GM12878 (cell line): ENCODE results near the gene COL4A1. TPM values are rescaled to one million over a fixed set of nuclear protein-coding genes. Genes with fewer than 3 reads are reported as not detected.

Experiments used
- ATAC-seq: fragments of 200-7000 bp; cut with Tn5 transposase; 3 replicates; pipeline ENCODE4 v1.9.1; 2020; ENCODE audit warnings: mild to moderate bottlenecking, moderate library complexity
- BruUV-seq: library from RNA; stranded (reverse); fragments of 400-500 nt; replicated peaks from 2 replicates; lab custom pipeline; 2021; lab: Mats Ljungman, UMichigan
- CTCF ChIA-PET: fragments of 300-600 bp; sonication (Branson Sonifier 250); formaldehyde crosslinking; extraction: SDS; loops from one replicate; lab custom pipeline; 2021; ENCODE audit warnings: inconsistent platforms; lab: Yijun Ruan, JAX
- POLR2A ChIA-PET: fragments of 350-600 bp; formaldehyde crosslinking; extraction: SDS; loops from one replicate; lab custom pipeline; 2021; ENCODE audit warnings: inconsistent platforms; lab: Charles Lee
- RAD21 ChIA-PET: fragments of 300-600 bp; sonication (Branson Sonifier 250); formaldehyde crosslinking; loops from one replicate; lab custom pipeline; 2023; ENCODE audit warnings: antibody characterized with exemption; ENCODE audit not compliant: unreplicated experiment; lab: Charles Lee
- SMC1A ChIA-PET: fragments of 300-600 bp; sonication (Branson Sonifier 250); formaldehyde crosslinking; loops from one replicate; lab custom pipeline; 2023; ENCODE audit not compliant: unreplicated experiment, uncharacterized antibody; lab: Charles Lee
- DNase-seq: peaks from one replicate; pipeline ENCODE4 v3.0.0-alpha.2; 2011; ENCODE audit warnings: low read depth, low spot score
- FAIRE-seq: peaks from 3 replicates; lab custom pipeline; 2011; peaks lifted over from hg19 to GRCh38; lab: Jason Lieb, UNC
- H2AFZ ChIP-seq: 2 replicates; pipeline ENCODE4 v1.6.0; 2011; ENCODE audit warnings: low read depth, low read length, control low read depth; ENCODE audit not compliant: control insufficient read depth
- H3K27ac ChIP-seq: 2 replicates; pipeline ENCODE4 v1.5.1; 2011; ENCODE audit warnings: control low read depth; ENCODE audit not compliant: control insufficient read depth, insufficient read depth
- H3K27me3 ChIP-seq, 2 experiments: replicated peaks in 1 of 2; 2 replicates each; pipeline versions ENCODE4 v1.6.0 to v1.6.1; 2011; ENCODE audit warnings: low read length in 1 of 2; ENCODE audit not compliant: control insufficient read depth in 2 of 2, insufficient read depth in 2 of 2
- H3K36me3 ChIP-seq, 2 experiments: 2 replicates each; pipeline ENCODE4 v1.5.1; 2011; ENCODE audit warnings: low read length in 1 of 2; ENCODE audit not compliant: control insufficient read depth in 2 of 2, insufficient read depth in 2 of 2
- H3K4me1 ChIP-seq: 2 replicates; pipeline ENCODE4 v1.6.1; 2011; ENCODE audit warnings: mild to moderate bottlenecking, low read length, moderate library complexity, mixed read lengths; ENCODE audit not compliant: control insufficient read depth, insufficient read depth
- H3K4me2 ChIP-seq: 2 replicates; pipeline ENCODE4 v1.6.0; 2011; ENCODE audit warnings: control low read depth; ENCODE audit not compliant: control insufficient read depth, insufficient read depth
- H3K4me3 ChIP-seq: fragments of 200-600 bp; sonication (generic); 2 replicates; pipeline ENCODE4 v1.5.1; 2016
- H3K79me2 ChIP-seq: 2 replicates; pipeline ENCODE4 v1.6.0; 2011; ENCODE audit warnings: low read length; ENCODE audit not compliant: control insufficient read depth, insufficient read depth
- H3K9ac ChIP-seq: 2 replicates; pipeline ENCODE4 v1.8.0; 2011; ENCODE audit warnings: low read length, control low read depth, mixed read lengths; ENCODE audit not compliant: control insufficient read depth, insufficient read depth
- H3K9me3 ChIP-seq: replicated peaks from 3 replicates; pipeline ENCODE4 v1.5.1; 2011; ENCODE audit warnings: mild to moderate bottlenecking, low read length; ENCODE audit not compliant: control insufficient read depth, insufficient read depth
- H4K20me1 ChIP-seq: 2 replicates; pipeline ENCODE4 v1.6.0; 2011; ENCODE audit not compliant: control insufficient read depth, insufficient read depth
- EED ChIP-seq: sonication (generic); IDR thresholded peaks from 2 replicates; pipeline ENCODE4 v1.6.1; 2016; ENCODE audit warnings: antibody characterized with exemption, low read depth
- HDAC6 ChIP-seq: fragments of 200-600 bp; sonication (generic); IDR thresholded peaks from one replicate; pipeline ENCODE4 v1.8.0; 2017; ENCODE audit warnings: antibody characterized with exemption; ENCODE audit not compliant: unreplicated experiment
- IRF4 ChIP-seq: IDR thresholded peaks from 2 replicates; pipeline ENCODE4 v1.6.1; 2011; ENCODE audit warnings: low read depth, low read length
- NFYB ChIP-seq: IDR thresholded peaks from 2 replicates; pipeline ENCODE4 v1.6.1; 2011; ENCODE audit warnings: low read depth, mild to moderate bottlenecking, low read length, improper control_type of control experiment, moderate library complexity; ENCODE audit not compliant: insufficient read depth
- POLR2A ChIP-seq: IDR thresholded peaks from 2 replicates; pipeline ENCODE4 v1.6.1; 2011; ENCODE audit warnings: low read depth, mild to moderate bottlenecking, low read length
- POU2F2 ChIP-seq: IDR thresholded peaks from 3 replicates; pipeline ENCODE4 v1.6.1; 2011; ENCODE audit warnings: low read depth, mild to moderate bottlenecking, low read length, borderline replicate concordance
- RAD51 ChIP-seq: fragments of 450-650 bp; IDR thresholded peaks from 2 replicates; pipeline ENCODE4 v1.6.1; 2016; ENCODE audit warnings: moderate library complexity, mild to moderate bottlenecking, inconsistent platforms
- RUNX3 ChIP-seq: IDR thresholded peaks from 2 replicates; pipeline ENCODE4 v1.6.1; 2012; ENCODE audit warnings: low read length, inconsistent platforms
- SMAD1 ChIP-seq: fragments of 450-650 bp; IDR thresholded peaks from 2 replicates; pipeline ENCODE4 v1.6.1; 2018; ENCODE audit warnings: mild to moderate bottlenecking, low read depth; ENCODE audit not compliant: partially characterized antibody
- SMAD5 ChIP-seq: IDR thresholded peaks from 2 replicates; pipeline ENCODE4 v1.6.1; 2016; ENCODE audit warnings: antibody characterized with exemption, low read depth
- TCF12 ChIP-seq: IDR thresholded peaks from 2 replicates; pipeline ENCODE4 v1.6.1; 2011; ENCODE audit warnings: low read depth, mild to moderate bottlenecking, low read length
- TCF3 ChIP-seq: IDR thresholded peaks from 2 replicates; pipeline ENCODE4 v1.6.1; 2012; ENCODE audit warnings: low read depth, mild to moderate bottlenecking, low read length, borderline replicate concordance; ENCODE audit not compliant: insufficient read depth
- ZNF24 ChIP-seq: fragments of 450-650 bp; IDR thresholded peaks from 2 replicates; pipeline ENCODE4 v1.6.1; 2017; ENCODE audit warnings: antibody characterized with exemption, mild to moderate bottlenecking
- ZNF622 ChIP-seq: fragments of 450-650 bp; IDR thresholded peaks from 2 replicates; pipeline ENCODE4 v1.6.1; 2017; ENCODE audit warnings: mild to moderate bottlenecking, inconsistent platforms
- WGBS: methylation state at CpG from one replicate; pipeline ENCODE4 v1.1.6; 2016; ENCODE audit warnings: low lambda C conversion rate; ENCODE audit not compliant: insufficient replicate concordance, insufficient coverage; ENCODE audit errors: missing lambda C conversion rate; 5-methylcytosine and 5-hydroxymethylcytosine counted together
- in situ Hi-C: fragments of 300-500 bp; cut with MboI; formaldehyde crosslinking; loops from 9 replicates; pipeline ENCODE4 v1.14.3; 2018; ENCODE audit warnings: mixed read lengths
- intact Hi-C: fragments of 100-400 bp; cut with micrococcal nuclease; formaldehyde crosslinking; loops from one replicate; pipeline ENCODE4 v1.14.2; 2022; ENCODE audit not compliant: unreplicated experiment
- polyA plus RNA-seq, 11 experiments: library from polyadenylated mRNA; depleted of rRNA in 4 of 11; unstranded in 6 of 11; stranded (reverse) in 5 of 11; fragments of >200 nt; fragmentation: Nextera tagmentation in 4 of 11; fragmentation: Illumina TruSeq in 1 of 11; extraction: Ambion mirVana in 4 of 11; extraction: Trizol in 1 of 11; gene quantifications; 1 replicate in 1 of 11; 2 replicates in 10 of 11; pipeline versions ENCODE4 v1.2.1 to v1.2.3, GENCODE V29; 2011 to 2016; ENCODE audit warnings: inconsistent platforms in 2 of 11, missing spikeins in 2 of 11, low read depth in 1 of 11
- total RNA-seq, 4 experiments: library from RNA; depleted of rRNA in 3 of 4; stranded (reverse); fragments of >200 nt in 3 of 4; fragmentation: Illumina TruSeq in 1 of 4; extraction: Trizol in 1 of 4; gene quantifications; 2 replicates each; pipeline versions ENCODE4 v1.2.1 to v1.2.3, GENCODE V29; 2013 to 2021
- TF ChIP-seq, protein P1 (sequence below): fragments of 450-650 bp; IDR thresholded peaks from 2 replicates; pipeline ENCODE4 v1.6.1; 2017; ENCODE audit warnings: mild to moderate bottlenecking, moderate library complexity
- TF ChIP-seq, protein P2 (sequence below): fragments of 150-350 bp; IDR thresholded peaks from 2 replicates; pipeline ENCODE4 v1.6.1; 2014; ENCODE audit warnings: mild to moderate bottlenecking, low read depth, low read length
- TF ChIP-seq, protein P3 (sequence below): fragments of 450-650 bp; IDR thresholded peaks from 2 replicates; pipeline ENCODE4 v1.6.1; 2017; ENCODE audit warnings: borderline replicate concordance

The COL4A1 gene
- total and polyA plus RNA-seq, 10 of the 15 experiments (the other 5 are each of a cell fraction or from before 2014, with no cell fraction given): 0.07 to 0.31 (median 0.13) TPM; not detected in 6

DNA sequence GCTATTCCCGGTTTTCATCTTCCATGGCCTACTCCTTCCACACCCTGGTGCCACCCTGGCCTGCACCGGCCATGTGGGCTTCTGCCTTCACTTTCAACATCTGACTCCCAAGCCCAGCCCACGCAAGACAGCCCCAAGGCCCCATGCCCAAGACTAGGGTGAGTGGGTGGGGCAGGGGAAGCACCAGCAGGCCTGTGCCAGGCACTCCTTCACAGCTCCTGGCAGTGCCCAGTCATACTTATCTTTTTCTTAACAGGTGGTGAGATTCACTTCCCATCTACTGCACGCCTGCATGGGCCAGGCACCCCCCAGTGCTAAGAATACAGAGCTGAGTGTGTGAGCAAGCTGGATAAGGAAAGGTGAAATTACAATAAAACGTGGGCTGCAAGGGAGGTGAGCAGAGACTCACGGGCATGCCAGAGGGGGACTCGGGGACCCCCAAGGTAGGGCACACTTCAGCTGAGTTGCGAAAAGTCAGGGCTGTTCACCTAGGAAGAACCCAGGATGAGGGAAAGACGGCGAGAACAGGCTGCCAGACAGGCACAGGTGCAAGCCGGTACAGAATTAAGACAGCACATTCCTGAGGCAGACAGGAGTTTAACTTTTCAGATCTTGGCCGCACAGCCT lies 55.7 kb downstream of the COL4A1 start:
- in situ Hi-C loops (no loop called here), intact Hi-C loops (no loop called here)
- DNase-seq (no peak), FAIRE-seq (no peak), ATAC-seq (peak; percentile 56)
- Histone ChIP-seq H3K4me1 (no peaks in the 10 kb centered on the region), H3K4me3 (no peak overlapping the region), H3K4me2 (no peak overlapping the region), H3K27ac (no peak overlapping the region), H3K9me3 (no peaks in the 10 kb centered on the region; the same call in 2 of the 3 replicates), H3K9ac (no peak overlapping the region), H2AFZ (no peak overlapping the region), H3K36me3 (no peaks in the 10 kb centered on the region), H4K20me1 (no peaks in the 10 kb centered on the region), H3K79me2 (no peaks in the 10 kb centered on the region), H3K27me3 (no peaks in the 10 kb centered on the region)
- ChIA-PET RAD21 (interaction anchor here (0.9 kb wide), 1 partner anchor 159 kb away, joined by 3 read pairs; no protein-coding TSS in a partner anchor), SMC1A (interaction anchor here (2.0 kb wide), 1 partner anchor 192 kb away, joined by 8 read pairs; no protein-coding TSS in a partner anchor), CTCF (no interaction called here), POLR2A (no interaction called here)
- WGBS: 27% methylated on average over 12 of the region's 12 CpGs
- no TSS peak for BruUV-seq
- TF ChIP-seq IRF4 (no peak), RUNX3 (no peak), RAD51 (no peak), POU2F2 (no peak), POLR2A (no peak), SMAD1 (no peak), HDAC6 (no peak), TCF12 (no peak), NFYB (no peak), EED (no peak), TCF3 (no peak), ZNF24 (no peak), ZNF622 (no peak), SMAD5 (no peak)
- TF ChIP-seq, protein P1, sequence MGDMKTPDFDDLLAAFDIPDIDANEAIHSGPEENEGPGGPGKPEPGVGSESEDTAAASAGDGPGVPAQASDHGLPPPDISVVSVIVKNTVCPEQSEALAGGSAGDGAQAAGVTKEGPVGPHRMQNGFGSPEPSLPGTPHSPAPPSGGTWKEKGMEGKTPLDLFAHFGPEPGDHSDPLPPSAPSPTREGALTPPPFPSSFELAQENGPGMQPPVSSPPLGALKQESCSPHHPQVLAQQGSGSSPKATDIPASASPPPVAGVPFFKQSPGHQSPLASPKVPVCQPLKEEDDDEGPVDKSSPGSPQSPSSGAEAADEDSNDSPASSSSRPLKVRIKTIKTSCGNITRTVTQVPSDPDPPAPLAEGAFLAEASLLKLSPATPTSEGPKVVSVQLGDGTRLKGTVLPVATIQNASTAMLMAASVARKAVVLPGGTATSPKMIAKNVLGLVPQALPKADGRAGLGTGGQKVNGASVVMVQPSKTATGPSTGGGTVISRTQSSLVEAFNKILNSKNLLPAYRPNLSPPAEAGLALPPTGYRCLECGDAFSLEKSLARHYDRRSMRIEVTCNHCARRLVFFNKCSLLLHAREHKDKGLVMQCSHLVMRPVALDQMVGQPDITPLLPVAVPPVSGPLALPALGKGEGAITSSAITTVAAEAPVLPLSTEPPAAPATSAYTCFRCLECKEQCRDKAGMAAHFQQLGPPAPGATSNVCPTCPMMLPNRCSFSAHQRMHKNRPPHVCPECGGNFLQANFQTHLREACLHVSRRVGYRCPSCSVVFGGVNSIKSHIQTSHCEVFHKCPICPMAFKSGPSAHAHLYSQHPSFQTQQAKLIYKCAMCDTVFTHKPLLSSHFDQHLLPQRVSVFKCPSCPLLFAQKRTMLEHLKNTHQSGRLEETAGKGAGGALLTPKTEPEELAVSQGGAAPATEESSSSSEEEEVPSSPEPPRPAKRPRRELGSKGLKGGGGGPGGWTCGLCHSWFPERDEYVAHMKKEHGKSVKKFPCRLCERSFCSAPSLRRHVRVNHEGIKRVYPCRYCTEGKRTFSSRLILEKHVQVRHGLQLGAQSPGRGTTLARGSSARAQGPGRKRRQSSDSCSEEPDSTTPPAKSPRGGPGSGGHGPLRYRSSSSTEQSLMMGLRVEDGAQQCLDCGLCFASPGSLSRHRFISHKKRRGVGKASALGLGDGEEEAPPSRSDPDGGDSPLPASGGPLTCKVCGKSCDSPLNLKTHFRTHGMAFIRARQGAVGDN: no peak
- TF ChIP-seq, protein P2, sequence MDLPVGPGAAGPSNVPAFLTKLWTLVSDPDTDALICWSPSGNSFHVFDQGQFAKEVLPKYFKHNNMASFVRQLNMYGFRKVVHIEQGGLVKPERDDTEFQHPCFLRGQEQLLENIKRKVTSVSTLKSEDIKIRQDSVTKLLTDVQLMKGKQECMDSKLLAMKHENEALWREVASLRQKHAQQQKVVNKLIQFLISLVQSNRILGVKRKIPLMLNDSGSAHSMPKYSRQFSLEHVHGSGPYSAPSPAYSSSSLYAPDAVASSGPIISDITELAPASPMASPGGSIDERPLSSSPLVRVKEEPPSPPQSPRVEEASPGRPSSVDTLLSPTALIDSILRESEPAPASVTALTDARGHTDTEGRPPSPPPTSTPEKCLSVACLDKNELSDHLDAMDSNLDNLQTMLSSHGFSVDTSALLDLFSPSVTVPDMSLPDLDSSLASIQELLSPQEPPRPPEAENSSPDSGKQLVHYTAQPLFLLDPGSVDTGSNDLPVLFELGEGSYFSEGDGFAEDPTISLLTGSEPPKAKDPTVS: no peak
- TF ChIP-seq, protein P3, sequence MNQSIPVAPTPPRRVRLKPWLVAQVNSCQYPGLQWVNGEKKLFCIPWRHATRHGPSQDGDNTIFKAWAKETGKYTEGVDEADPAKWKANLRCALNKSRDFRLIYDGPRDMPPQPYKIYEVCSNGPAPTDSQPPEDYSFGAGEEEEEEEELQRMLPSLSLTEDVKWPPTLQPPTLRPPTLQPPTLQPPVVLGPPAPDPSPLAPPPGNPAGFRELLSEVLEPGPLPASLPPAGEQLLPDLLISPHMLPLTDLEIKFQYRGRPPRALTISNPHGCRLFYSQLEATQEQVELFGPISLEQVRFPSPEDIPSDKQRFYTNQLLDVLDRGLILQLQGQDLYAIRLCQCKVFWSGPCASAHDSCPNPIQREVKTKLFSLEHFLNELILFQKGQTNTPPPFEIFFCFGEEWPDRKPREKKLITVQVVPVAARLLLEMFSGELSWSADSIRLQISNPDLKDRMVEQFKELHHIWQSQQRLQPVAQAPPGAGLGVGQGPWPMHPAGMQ: no peak
